ENCODE results near the gene MDC1. TPM values are rescaled to one million over a fixed set of nuclear protein-coding genes. Genes with fewer than 3 reads are reported as not detected.

Gene MDC1
- polyA plus RNA-seq, 3 donors, result 0.27 to 4.5 (median 0.34) TPM

DNA sequence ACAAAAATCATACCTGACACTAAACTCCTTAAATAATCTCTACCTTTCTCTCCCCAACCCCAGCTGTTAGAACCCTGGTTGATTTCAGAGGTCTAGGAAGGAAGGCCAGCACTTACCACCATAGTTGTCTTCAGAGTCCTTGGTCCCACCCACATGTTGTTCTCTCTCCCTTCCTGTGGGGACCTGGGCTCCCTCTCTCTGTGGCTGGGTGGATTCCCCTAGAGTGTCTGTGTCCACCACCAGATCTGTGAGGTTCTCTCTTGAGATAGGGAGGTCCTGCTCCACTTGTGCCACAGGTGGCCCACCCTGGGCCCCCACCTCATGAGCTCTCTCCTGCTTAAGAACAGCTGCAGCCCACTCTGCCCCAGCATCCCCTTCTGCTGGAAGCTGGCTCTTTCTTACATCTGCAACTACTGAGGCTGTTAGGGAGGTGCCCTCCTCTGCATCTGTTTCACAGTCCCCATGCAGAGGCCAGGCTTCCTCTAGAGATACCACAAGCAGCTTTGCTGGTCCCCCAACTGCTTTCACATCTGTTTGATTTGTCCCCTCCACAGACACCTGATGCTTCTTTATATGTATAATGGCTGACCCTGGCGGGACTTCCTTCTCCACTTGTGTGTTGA, 5.2 kb downstream of the MDC1 start:
- no peaks in the 10 kb centered on the region for H3K9me3 Mint-ChIP-seq
- TF ChIP-seq, protein P1, sequence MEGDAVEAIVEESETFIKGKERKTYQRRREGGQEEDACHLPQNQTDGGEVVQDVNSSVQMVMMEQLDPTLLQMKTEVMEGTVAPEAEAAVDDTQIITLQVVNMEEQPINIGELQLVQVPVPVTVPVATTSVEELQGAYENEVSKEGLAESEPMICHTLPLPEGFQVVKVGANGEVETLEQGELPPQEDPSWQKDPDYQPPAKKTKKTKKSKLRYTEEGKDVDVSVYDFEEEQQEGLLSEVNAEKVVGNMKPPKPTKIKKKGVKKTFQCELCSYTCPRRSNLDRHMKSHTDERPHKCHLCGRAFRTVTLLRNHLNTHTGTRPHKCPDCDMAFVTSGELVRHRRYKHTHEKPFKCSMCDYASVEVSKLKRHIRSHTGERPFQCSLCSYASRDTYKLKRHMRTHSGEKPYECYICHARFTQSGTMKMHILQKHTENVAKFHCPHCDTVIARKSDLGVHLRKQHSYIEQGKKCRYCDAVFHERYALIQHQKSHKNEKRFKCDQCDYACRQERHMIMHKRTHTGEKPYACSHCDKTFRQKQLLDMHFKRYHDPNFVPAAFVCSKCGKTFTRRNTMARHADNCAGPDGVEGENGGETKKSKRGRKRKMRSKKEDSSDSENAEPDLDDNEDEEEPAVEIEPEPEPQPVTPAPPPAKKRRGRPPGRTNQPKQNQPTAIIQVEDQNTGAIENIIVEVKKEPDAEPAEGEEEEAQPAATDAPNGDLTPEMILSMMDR (IDR thresholded peaks at IDR 0.05), result no peak
- H3K36me3 Mint-ChIP-seq, result peaks cover 53 to 62% of the 10 kb centered on the region in 2 donors
- H3K36me3 ChIP-seq (replicated peaks in 1 of 2; ENCODE audit: control insufficient read depth in 1 of 2, insufficient read depth in 2 of 2, low read length in 2 of 2), result peaks cover 21 to 59% of the 10 kb centered on the region in 2 donors
- peaks cover 6 to 8% of the 10 kb centered on the region in 2 donors for H3K4me1 ChIP-seq (ENCODE audit: control insufficient read depth in 1 of 2, insufficient read depth in 2 of 2, low read length in 2 of 2)
- H3K27ac Mint-ChIP-seq, result peak overlapping the region in 2 of 7 donors; percentile 34 to 47
- no peak overlapping the region for H3K4me3 ChIP-seq (replicated peaks in 1 of 3; ENCODE audit: low read depth in 2 of 3, low read length in 3 of 3)
- no peak overlapping the region for H3K4me2 ChIP-seq (replicated peaks; ENCODE audit: extremely low read depth, low read length, poor library complexity, severe bottlenecking)
- no peak overlapping the region for H3K27ac ChIP-seq (ENCODE audit: low read depth in 1 of 2, low read length in 2 of 2)
- intact Hi-C loops (cut with micrococcal nuclease), result no loop called here
- H3K4me3 Mint-ChIP-seq, result no peak overlapping the region
- H3K9me3 ChIP-seq (replicated peaks in 1 of 2; ENCODE audit: control insufficient read depth in 1 of 2, insufficient read depth in 1 of 2, low read length in 2 of 2), result no peaks in the 10 kb centered on the region
- no peaks in the 10 kb centered on the region for H4K20me1 ChIP-seq (ENCODE audit: insufficient read depth, low read length)
- no peak for DNase-seq
- no peaks in the 10 kb centered on the region for H3K27me3 ChIP-seq (ENCODE audit: control insufficient read depth in 2 of 2, insufficient read depth in 2 of 2, low read length in 2 of 2)
- H3K79me2 ChIP-seq (ENCODE audit: insufficient read depth, low read length), result peaks cover 20% of the 10 kb centered on the region
- no peak overlapping the region for H3K9ac ChIP-seq (ENCODE audit: insufficient read depth, low read length, poor library complexity, severe bottlenecking)
- H3K27me3 Mint-ChIP-seq (ENCODE audit: low read depth in 3 of 3), result peaks cover 0 to 4% (median 0%) of the 10 kb centered on the region in 3 donors
- no CpG with 5 or more reads among the region's 1 CpG for WGBS (ENCODE audit: insufficient coverage)
- H3K4me1 Mint-ChIP-seq, result peaks cover 5% of the 10 kb centered on the region
- H2AFZ ChIP-seq (ENCODE audit: insufficient read depth, low read depth, low read length, poor library complexity, severe bottlenecking), result no peak overlapping the region

DNA sequence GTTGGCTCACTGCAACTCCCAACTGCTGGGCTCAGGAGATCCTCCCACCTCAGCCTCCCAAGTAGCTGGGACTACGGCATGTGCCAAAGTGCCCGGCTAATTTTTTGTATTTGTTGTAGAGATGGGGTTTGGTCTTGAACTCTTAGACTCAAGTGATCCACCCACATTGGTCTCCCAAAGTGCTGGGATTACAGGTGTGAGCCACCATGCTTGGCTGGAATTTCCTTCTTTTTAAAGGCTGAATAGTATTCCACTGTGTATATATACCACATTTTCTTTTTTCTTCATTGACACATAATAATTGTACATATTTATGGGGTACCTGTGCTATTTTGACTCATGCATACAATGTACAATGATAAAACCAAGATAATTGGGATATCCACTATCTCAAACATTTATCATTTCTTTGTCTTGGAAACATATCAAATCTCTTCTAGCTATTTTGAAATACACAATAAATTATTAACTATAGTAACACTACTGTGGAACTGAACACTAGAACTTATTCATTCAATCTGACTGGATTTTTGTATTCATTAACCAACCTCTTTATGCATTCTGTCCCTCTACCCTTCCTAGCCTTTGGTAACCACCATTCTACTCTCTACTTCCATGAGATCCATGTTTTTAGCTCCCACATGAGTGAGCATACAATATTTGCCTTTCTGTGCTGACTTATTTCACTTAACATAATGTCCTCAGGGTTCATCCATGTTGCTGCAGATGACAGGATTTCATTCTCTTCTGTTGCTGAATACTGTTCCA, 7.8 kb downstream of the MDC1 start:
- H3K4me3 ChIP-seq (replicated peaks in 1 of 3; ENCODE audit: low read depth in 2 of 3, low read length in 3 of 3), result no peak overlapping the region
- H3K9me3 ChIP-seq (replicated peaks in 1 of 2; ENCODE audit: control insufficient read depth in 1 of 2, insufficient read depth in 1 of 2, low read length in 2 of 2), result no peaks in the 10 kb centered on the region
- H3K79me2 ChIP-seq (ENCODE audit: insufficient read depth, low read length), result peaks cover 4% of the 10 kb centered on the region
- WGBS (ENCODE audit: insufficient coverage), result no CpG with 5 or more reads among the region's 2 CpGs
- no peak for DNase-seq
- no peak overlapping the region for H3K4me3 Mint-ChIP-seq
- intact Hi-C loops (cut with micrococcal nuclease), result no loop called here
- TF ChIP-seq, protein P1 (IDR thresholded peaks at IDR 0.05), result no peak
- H3K4me2 ChIP-seq (replicated peaks; ENCODE audit: extremely low read depth, low read length, poor library complexity, severe bottlenecking), result no peak overlapping the region
- no peaks in the 10 kb centered on the region for H3K27me3 ChIP-seq (ENCODE audit: control insufficient read depth in 2 of 2, insufficient read depth in 2 of 2, low read length in 2 of 2)
- H3K9me3 Mint-ChIP-seq, result no peaks in the 10 kb centered on the region
- no peak overlapping the region for H2AFZ ChIP-seq (ENCODE audit: insufficient read depth, low read depth, low read length, poor library complexity, severe bottlenecking)
- no peak overlapping the region for H3K27ac ChIP-seq (ENCODE audit: low read depth in 1 of 2, low read length in 2 of 2)
- peaks cover 0 to 2% (median 0%) of the 10 kb centered on the region in 3 donors for H3K27me3 Mint-ChIP-seq (ENCODE audit: low read depth in 3 of 3)
- H4K20me1 ChIP-seq (ENCODE audit: insufficient read depth, low read length), result no peaks in the 10 kb centered on the region
- no peak overlapping the region for H3K9ac ChIP-seq (ENCODE audit: insufficient read depth, low read length, poor library complexity, severe bottlenecking)
- H3K36me3 Mint-ChIP-seq, result peaks cover 66 to 77% of the 10 kb centered on the region in 2 donors
- H3K27ac Mint-ChIP-seq, result no peak overlapping the region
- H3K36me3 ChIP-seq (replicated peaks in 1 of 2; ENCODE audit: control insufficient read depth in 1 of 2, insufficient read depth in 2 of 2, low read length in 2 of 2), result peaks cover 21 to 69% of the 10 kb centered on the region in 2 donors
- peaks cover 2 to 3% of the 10 kb centered on the region in 2 donors for H3K4me1 ChIP-seq (ENCODE audit: control insufficient read depth in 1 of 2, insufficient read depth in 2 of 2, low read length in 2 of 2)
- peaks cover 9% of the 10 kb centered on the region for H3K4me1 Mint-ChIP-seq
